C1 segment of cervical spinal cord (tissue), 14 donors: Measurements from ENCODE around the gene CBR1.

Experiments used
- DNase-seq, 14 donors: peaks; one replicate each; lab custom pipeline; 2025; lab: John Stamatoyannopoulos, UW

Gene CBR1

GRCh38 chr21:36069713-36070583 is at the start of gene CBR1:
CBR1 (plus strand) TSS chr21:36070024; CDS start chr21:36070116, 92 bp downstream.
- DNase-seq: peak in 13 of 14 donors; percentile 80 to 97 (median 94)

- no peak for DNase-seq
These were observed 48.5 kb upstream of the CBR1 start for GRCh38 chr21:36021251-36021837.

- DNase-seq: no peak
These were observed 47.3 kb upstream of the CBR1 start for GRCh38 chr21:36022427-36023091.

GRCh38 chr21:36023092-36023480 is 46.7 kb upstream of the CBR1 start:
- no peak for DNase-seq

- no peak for DNase-seq
These were observed 45.0 kb upstream of the CBR1 start for GRCh38 chr21:36024782-36025181.

- no peak for DNase-seq
These were observed 42.5 kb upstream of the CBR1 start for GRCh38 chr21:36027347-36027746.

GRCh38 chr21:36028127-36029069 is 41.4 kb upstream of the CBR1 start:
- DNase-seq: peak; percentile 4 to 75 (median 44)

GRCh38 chr21:36029309-36029708 is 40.5 kb upstream of the CBR1 start:
- DNase-seq: no peak

- no peak for DNase-seq
These were observed 39.1 kb upstream of the CBR1 start for GRCh38 chr21:36030581-36031189.

- no peak for DNase-seq
These were observed 37.0 kb upstream of the CBR1 start for GRCh38 chr21:36032647-36033406.

GRCh38 chr21:36034211-36034913 is 35.5 kb upstream of the CBR1 start:
- DNase-seq: no peak

- no peak for DNase-seq
These were observed 34.4 kb upstream of the CBR1 start for GRCh38 chr21:36035381-36035791.

GRCh38 chr21:36038701-36039497 is 30.9 kb upstream of the CBR1 start:
- DNase-seq: no peak

GRCh38 chr21:36039861-36040260 is 30.0 kb upstream of the CBR1 start:
- DNase-seq: no peak

- no peak for DNase-seq
These were observed 29.4 kb upstream of the CBR1 start for GRCh38 chr21:36040389-36040788.

GRCh38 chr21:36041910-36042309 is 27.9 kb upstream of the CBR1 start:
- DNase-seq: no peak

- no peak for DNase-seq
These were observed 25.8 kb upstream of the CBR1 start for GRCh38 chr21:36044056-36044455.

- no peak for DNase-seq
These were observed 23.8 kb upstream of the CBR1 start for GRCh38 chr21:36045993-36046392.

- no peak for DNase-seq
These were observed 22.7 kb upstream of the CBR1 start for GRCh38 chr21:36047139-36047538.
